ENCODE measurements around the gene MDN1. TPM values are rescaled to one million over a fixed set of nuclear protein-coding genes. Genes with fewer than 3 reads are reported as not detected.
A peak's percentile ranks its signal among the peaks of the same experiment; 100 is the strongest.

MDN1 gene
- total and polyA plus RNA-seq, 2 of the 4 experiments (the other 2 are of a cell fraction) = 7.7 to 26.7 TPM

GRCh38 chr6:89842228-89842627, 22.6 kb upstream of the MDN1 start:
- H3K4me3 ChIP-seq (ENCODE audit: insufficient read depth, low read depth, low read length) = no peak overlapping the region
- H2BK15ac ChIP-seq (ENCODE audit: low read depth, low read length) = no peak overlapping the region
- no TSS peak for BruUV-seq (replicated peaks)
- H3K18ac ChIP-seq (ENCODE audit: low read depth, low read length) = no peak overlapping the region
- DNase-seq (peak; percentile 42), ATAC-seq (ENCODE audit: low read depth) (peak; percentile 53)
- H2AK9ac ChIP-seq (replicated peaks; ENCODE audit: low read depth, low read length, poor library complexity) = no peak overlapping the region
- intact Hi-C loops (cut with micrococcal nuclease) (no loop called here), dilution Hi-C loops (cut with HindIII; ENCODE audit: low sequenced_read_pairs, unreplicated experiment) (no loop called here), in situ Hi-C loops (cut with MboI; ENCODE audit: low sequenced_read_pairs) (no loop called here)
- H3K9me3 ChIP-seq (ENCODE audit: control insufficient read depth, insufficient read depth, low read length) = no peaks in the 10 kb centered on the region
- CTCF ChIA-PET = interaction anchor here (0.6 to 1.0 kb wide), 2 partner anchors 9 to 1029 kb away, joined by 4 read pairs; no protein-coding TSS in a partner anchor
- no peaks in the 10 kb centered on the region for H3K27me3 ChIP-seq (ENCODE audit: control insufficient read depth, insufficient read depth, low read length)
- peaks cover 12% of the 10 kb centered on the region for H3K36me3 ChIP-seq (ENCODE audit: control insufficient read depth, insufficient read depth, low read length)
- no peak overlapping the region for H4K91ac ChIP-seq (ENCODE audit: insufficient read depth, low read depth, low read length)
- H2AK5ac ChIP-seq (ENCODE audit: low read depth, low read length) = no peak overlapping the region
- H3K14ac ChIP-seq (replicated peaks; ENCODE audit: low read depth, low read length) = no peak overlapping the region
- no peak overlapping the region for H3K56ac ChIP-seq (ENCODE audit: extremely low read depth, insufficient read depth, low read length)
- no peak overlapping the region for H3K27ac ChIP-seq (ENCODE audit: insufficient read depth, low read length)
- H4K8ac ChIP-seq (ENCODE audit: low read depth in 2 of 2, low read length in 2 of 2) = no peak overlapping the region
- H3K23ac ChIP-seq (ENCODE audit: low read depth, low read length) = no peak overlapping the region
- peaks cover 4% of the 10 kb centered on the region; the same call in 1 of the 2 replicates for H3K9me1 ChIP-seq (ENCODE audit: insufficient read depth, low read length)
- H3K4me2 ChIP-seq (ENCODE audit: low read depth, low read length) = no peak overlapping the region
- no peak overlapping the region for H2AFZ ChIP-seq (replicated peaks; ENCODE audit: low read length, poor library complexity)
- H2BK120ac ChIP-seq (ENCODE audit: low read depth, low read length) = no peak overlapping the region
- H3K79me1 ChIP-seq (ENCODE audit: low read depth in 1 of 2, low read length in 2 of 2) = peaks cover 19 to 33% of the 10 kb centered on the region in 2 experiments; a peak in 3 of 4 replicates
- H4K20me1 ChIP-seq (ENCODE audit: insufficient read depth, low read length) = no peaks in the 10 kb centered on the region; the same call in 1 of the 2 replicates
- no peak overlapping the region for H2BK5ac ChIP-seq (ENCODE audit: low read depth, low read length, poor library complexity, severe bottlenecking)
- POLR2A ChIA-PET (ENCODE audit: unreplicated experiment) = interaction anchor here (0.9 kb wide), 1 partner anchor 13 kb away, joined by 4 read pairs; the partner anchor contains the start of gene CASP8AP2
- no peak overlapping the region for H4K5ac ChIP-seq (ENCODE audit: low read depth, low read length)
- no peaks in the 10 kb centered on the region; the same call in 1 of the 2 replicates for H3K4me1 ChIP-seq (ENCODE audit: control insufficient read depth, insufficient read depth, low read length)
- no CpG with 5 or more reads among the region's 2 CpGs for WGBS, 2 experiments (ENCODE audit: extremely low coverage in 2 of 2, insufficient read length in 1 of 2)
- no peak overlapping the region for H3K4ac ChIP-seq (ENCODE audit: low read depth, low read length)
- TF ChIP-seq CEBPB (IDR thresholded peaks at IDR 0.05; ENCODE audit: low read depth, low read length) = no peak
- TF ChIP-seq MAZ (IDR thresholded peaks at IDR 0.05; ENCODE audit: borderline replicate concordance, low read depth, low read length) = no peak
- TF ChIP-seq RAD21 (IDR thresholded peaks at IDR 0.05; ENCODE audit: low read length) = no peak
- TF ChIP-seq, protein P1, sequence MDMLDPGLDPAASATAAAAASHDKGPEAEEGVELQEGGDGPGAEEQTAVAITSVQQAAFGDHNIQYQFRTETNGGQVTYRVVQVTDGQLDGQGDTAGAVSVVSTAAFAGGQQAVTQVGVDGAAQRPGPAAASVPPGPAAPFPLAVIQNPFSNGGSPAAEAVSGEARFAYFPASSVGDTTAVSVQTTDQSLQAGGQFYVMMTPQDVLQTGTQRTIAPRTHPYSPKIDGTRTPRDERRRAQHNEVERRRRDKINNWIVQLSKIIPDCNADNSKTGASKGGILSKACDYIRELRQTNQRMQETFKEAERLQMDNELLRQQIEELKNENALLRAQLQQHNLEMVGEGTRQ (IDR thresholded peaks at IDR 0.05; ENCODE audit: low read depth, low read length) = peak; percentile 87
- no peak for TF ChIP-seq CTCF (conservative IDR thresholded peaks at IDR 0.05; ENCODE audit: low read depth, low read length)
- H2BK20ac ChIP-seq (ENCODE audit: low read depth, low read length) = no peak overlapping the region
- no peak overlapping the region for H3K9ac ChIP-seq (ENCODE audit: low read depth, low read length)
